Mesenchymal stem cell (in vitro differentiated cells and primary cell): ENCODE measurements around the gene CPNE7.

Experiments used
- DNase-seq: peaks from one replicate; pipeline ENCODE4 v3.0.0-alpha.2; 2013
- H2AFZ ChIP-seq: one replicate; pipeline ENCODE4 v1.6.1; 2013; ENCODE audit warnings: low read depth, mild to moderate bottlenecking, control low read depth, inconsistent platforms, low read length, moderate library complexity
- H2AK5ac ChIP-seq: 2 replicates; pipeline ENCODE4 v1.6.1; 2013; ENCODE audit warnings: low read length, moderate library complexity, mild to moderate bottlenecking, inconsistent platforms; ENCODE audit not compliant: severe bottlenecking
- H2BK120ac ChIP-seq: one replicate; pipeline ENCODE4 v1.6.1; 2013; ENCODE audit warnings: low read depth, mild to moderate bottlenecking, inconsistent platforms, low read length, moderate library complexity
- H2BK12ac ChIP-seq, 2 experiments: one replicate each; pipeline ENCODE4 v1.6.1; 2013; ENCODE audit warnings: inconsistent platforms in 2 of 2, low read length in 2 of 2, mild to moderate bottlenecking in 2 of 2, moderate library complexity in 2 of 2, control low read depth in 1 of 2
- H2BK15ac ChIP-seq: one replicate; pipeline ENCODE4 v1.6.1; 2013; ENCODE audit warnings: mild to moderate bottlenecking, low read depth, inconsistent platforms; ENCODE audit not compliant: poor library complexity, severe bottlenecking
- H2BK5ac ChIP-seq: 2 replicates; pipeline ENCODE4 v1.6.1; 2013; ENCODE audit warnings: low read depth, mild to moderate bottlenecking, low read length, control low read depth, inconsistent platforms; ENCODE audit not compliant: poor library complexity, severe bottlenecking
- H3K14ac ChIP-seq, 2 experiments: one replicate each; pipeline ENCODE4 v1.6.1; 2013; ENCODE audit warnings: inconsistent platforms in 2 of 2, low read length in 2 of 2, control low read depth in 1 of 2, mild to moderate bottlenecking in 1 of 2, moderate library complexity in 1 of 2
- H3K18ac ChIP-seq, 2 experiments: one replicate each; pipeline ENCODE4 v1.6.1; 2013; ENCODE audit warnings: inconsistent platforms in 2 of 2, low read length in 2 of 2, control low read depth in 1 of 2, low read depth in 1 of 2, mild to moderate bottlenecking in 1 of 2
- H3K23ac ChIP-seq, 2 experiments: one replicate each; pipeline ENCODE4 v1.6.1; 2013; ENCODE audit warnings: inconsistent platforms in 2 of 2, low read length in 2 of 2, mild to moderate bottlenecking in 2 of 2, moderate library complexity in 2 of 2, control low read depth in 1 of 2
- H3K27ac ChIP-seq: 2 replicates; pipeline ENCODE4 v1.5.1; 2013; ENCODE audit warnings: mild to moderate bottlenecking, moderate library complexity, low read length, control low read depth, inconsistent platforms; ENCODE audit not compliant: poor library complexity, severe bottlenecking
- H3K27me3 ChIP-seq, 2 experiments: 2 replicates each; pipeline versions ENCODE4 v1.6.1 to v1.7.0; 2013; ENCODE audit warnings: low read length in 2 of 2, mild to moderate bottlenecking in 2 of 2, moderate library complexity in 2 of 2, control low read depth in 1 of 2, inconsistent platforms in 1 of 2; ENCODE audit not compliant: control insufficient read depth in 1 of 2, insufficient read depth in 1 of 2
- H3K36me3 ChIP-seq, 2 experiments: 2 replicates each; pipeline versions ENCODE4 v1.6.1 to v1.7.0; 2013; ENCODE audit warnings: low read length in 2 of 2, control low read depth in 1 of 2, inconsistent platforms in 1 of 2, low read depth in 1 of 2, mild to moderate bottlenecking in 1 of 2; ENCODE audit not compliant: insufficient read depth in 2 of 2, control insufficient read depth in 1 of 2
- H3K4ac ChIP-seq, 2 experiments: one replicate each; pipeline ENCODE4 v1.6.1; 2013; ENCODE audit warnings: inconsistent platforms in 2 of 2, low read length in 2 of 2, mild to moderate bottlenecking in 2 of 2, moderate library complexity in 2 of 2, control low read depth in 1 of 2, low read depth in 1 of 2
- H3K4me1 ChIP-seq: 2 replicates; pipeline ENCODE4 v1.6.1; 2013; ENCODE audit warnings: low read depth, low read length, control low read depth; ENCODE audit not compliant: control insufficient read depth, insufficient read depth
- H3K4me2 ChIP-seq: 2 replicates; pipeline ENCODE4 v1.6.1; 2013; ENCODE audit warnings: low read length, mild to moderate bottlenecking, inconsistent platforms; ENCODE audit not compliant: poor library complexity, severe bottlenecking
- H3K4me3 ChIP-seq, 2 experiments: 2 replicates each; pipeline versions ENCODE4 v1.5.1 to v1.7.0; 2013; ENCODE audit warnings: low read length in 2 of 2, mild to moderate bottlenecking in 2 of 2, control low read depth in 1 of 2, low read depth in 1 of 2; ENCODE audit not compliant: insufficient read depth in 1 of 2
- H3K79me1 ChIP-seq: replicated peaks from 2 replicates; pipeline ENCODE4 v1.6.1; 2013; ENCODE audit warnings: mild to moderate bottlenecking, control low read depth, low read length, inconsistent platforms; ENCODE audit not compliant: poor library complexity, severe bottlenecking
- H3K9ac ChIP-seq: 2 replicates; pipeline ENCODE4 v1.7.0; 2013; ENCODE audit warnings: mild to moderate bottlenecking, low read length, moderate library complexity
- H3K9me3 ChIP-seq: 2 replicates; pipeline ENCODE4 v1.7.0; 2013; ENCODE audit warnings: mild to moderate bottlenecking, low read length; ENCODE audit not compliant: control insufficient read depth
- H4K8ac ChIP-seq: one replicate; pipeline ENCODE4 v1.6.1; 2013; ENCODE audit warnings: inconsistent platforms, mild to moderate bottlenecking, low read length, moderate library complexity
- H4K91ac ChIP-seq: one replicate; pipeline ENCODE4 v1.6.1; 2013; ENCODE audit warnings: mild to moderate bottlenecking, low read length, inconsistent platforms
- WGBS: methylation state at CpG from one replicate; pipeline ENCODE4 v1.1.7; 2013; ENCODE audit warnings: mixed read lengths; 5-methylcytosine and 5-hydroxymethylcytosine counted together

The CPNE7 gene

GRCh38 chr16:89624777-89625761 lies 49.5 kb downstream of the CPNE7 start:
- Histone ChIP-seq H4K8ac (no peak overlapping the region), H3K36me3 (no peaks in the 10 kb centered on the region), H3K27ac (no peak overlapping the region), H4K91ac (no peak overlapping the region), H3K4me3 (no peak overlapping the region), H3K14ac (no peak overlapping the region), H3K4me2 (no peak overlapping the region), H3K9me3 (no peaks in the 10 kb centered on the region), H2AK5ac (no peak overlapping the region), H2BK5ac (no peak overlapping the region), H3K23ac (no peak overlapping the region), H3K9ac (no peak overlapping the region), H3K18ac (no peak overlapping the region), H3K4me1 (peaks cover 22% of the 10 kb centered on the region), H3K27me3 (peaks cover 51 to 59% of the 10 kb centered on the region in 2 experiments), H3K4ac (no peak overlapping the region), H2BK15ac (no peak overlapping the region), H2AFZ (no peak overlapping the region), H2BK12ac (no peak overlapping the region), H3K79me1 (no peaks in the 10 kb centered on the region), H2BK120ac (no peak overlapping the region)
- DNase-seq, result no peak
- WGBS, result 42% methylated on average over 18 of the region's 21 CpGs

DNA sequence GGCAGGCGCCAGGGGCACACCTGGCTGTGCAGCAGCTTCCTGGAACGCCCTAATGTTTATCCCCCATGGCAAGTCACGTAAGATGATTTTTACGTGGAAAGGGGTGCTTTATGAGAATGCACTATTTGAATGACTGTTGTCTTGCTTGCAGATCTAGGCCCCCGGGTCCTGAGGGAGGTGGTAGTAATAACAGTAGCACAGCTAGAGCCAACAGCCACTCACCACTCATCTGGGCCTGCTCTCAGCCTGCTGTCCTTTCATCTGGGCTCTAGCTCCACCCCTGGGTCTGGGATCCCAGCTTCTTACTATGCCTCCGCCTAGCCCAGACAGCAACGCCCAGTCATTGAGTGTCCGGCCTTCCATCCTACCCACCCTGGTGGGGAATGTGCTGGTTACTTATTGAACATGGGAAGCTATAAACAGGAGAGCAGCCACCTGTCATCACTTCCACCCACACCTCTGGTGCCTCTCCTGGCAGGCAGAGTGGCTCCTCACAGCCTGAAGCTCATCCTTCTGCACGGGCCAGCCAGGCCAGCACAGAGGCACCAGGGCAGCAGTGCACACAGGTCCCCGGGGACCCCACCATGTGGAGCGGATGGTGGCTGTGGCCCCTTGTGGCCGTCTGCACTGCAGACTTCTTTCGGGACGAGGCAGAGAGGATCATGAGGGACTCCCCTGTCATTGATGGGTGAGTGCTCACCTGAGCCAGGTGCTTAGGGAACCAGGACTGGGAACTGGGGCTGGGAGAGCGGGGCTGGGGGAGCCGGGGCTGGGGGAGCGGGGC lies 54.5 kb downstream of the CPNE7 start:
- Histone ChIP-seq H4K91ac (no peak overlapping the region), H4K8ac (no peak overlapping the region), H2BK120ac (no peak overlapping the region), H2BK15ac (no peak overlapping the region), H3K4me3 (no peak overlapping the region), H3K36me3 (no peaks in the 10 kb centered on the region), H3K27ac (no peak overlapping the region), H3K4me2 (no peak overlapping the region), H2BK12ac (no peak overlapping the region), H3K4me1 (peaks cover 19% of the 10 kb centered on the region), H2AFZ (no peak overlapping the region), H2BK5ac (no peak overlapping the region), H3K18ac (no peak overlapping the region), H3K4ac (no peak overlapping the region), H3K9me3 (no peaks in the 10 kb centered on the region), H3K27me3 (peaks cover 9 to 32% of the 10 kb centered on the region in 2 experiments), H3K79me1 (no peaks in the 10 kb centered on the region), H3K9ac (no peak overlapping the region), H3K14ac (no peak overlapping the region), H2AK5ac (no peak overlapping the region), H3K23ac (no peak overlapping the region)
- WGBS, result 88% methylated on average over 12 of the region's 17 CpGs
- DNase-seq, result no peak

GRCh38 chr16:89633064-89633631 lies 57.6 kb downstream of the CPNE7 start:
- H2BK15ac ChIP-seq, result no peak overlapping the region
- H2AK5ac ChIP-seq, result no peak overlapping the region
- no peak overlapping the region for H3K4ac ChIP-seq
- H4K8ac ChIP-seq, result no peak overlapping the region
- no peak overlapping the region for H2BK120ac ChIP-seq
- H4K91ac ChIP-seq, result no peak overlapping the region
- H3K4me2 ChIP-seq, result peak overlapping the region; percentile 62
- H3K27ac ChIP-seq, result no peak overlapping the region
- DNase-seq, result no peak
- H3K36me3 ChIP-seq, result peaks cover 0 to 3% of the 10 kb centered on the region in 2 experiments
- peaks cover 0 to 39% of the 10 kb centered on the region in 2 experiments for H3K27me3 ChIP-seq
- peak overlapping the region in 1 of 2 experiments; percentile 37 for H3K4me3 ChIP-seq
- H3K18ac ChIP-seq, result no peak overlapping the region
- H3K4me1 ChIP-seq, result peaks cover 23% of the 10 kb centered on the region
- no peaks in the 10 kb centered on the region for H3K9me3 ChIP-seq
- peak overlapping the region; percentile 26 for H3K9ac ChIP-seq
- no peak overlapping the region for H3K14ac ChIP-seq
- H3K23ac ChIP-seq, result no peak overlapping the region
- H2BK5ac ChIP-seq, result no peak overlapping the region
- H3K79me1 ChIP-seq, result no peaks in the 10 kb centered on the region
- WGBS, result 80% methylated on average over 19 of the region's 19 CpGs
- H2AFZ ChIP-seq, result no peak overlapping the region
- H2BK12ac ChIP-seq, result no peak overlapping the region
